SK-N-SH treated with all-trans-retinoic acid at 6 μM for 48 hours (cell line): Measurements from ENCODE around the gene VWA5B1.

Experiments
- ARNTL ChIP-seq: fragments of 450-650 bp; formaldehyde crosslinking; IDR thresholded peaks from 2 replicates; pipeline ENCODE4 v1.5.0; 2020; ENCODE audit warnings: low read depth, mild to moderate bottlenecking, moderate library complexity, borderline replicate concordance
- BACH2 ChIP-seq: fragments of 250-450 bp; sonication (Bioruptor Pico); IDR thresholded peaks from 2 replicates; pipeline ENCODE4 v1.9.0; 2021; ENCODE audit warnings: mild to moderate bottlenecking, borderline replicate concordance
- PPARA ChIP-seq: fragments of 250-450 bp; sonication (Bioruptor Pico); IDR thresholded peaks from 2 replicates; pipeline ENCODE4 v1.5.0; 2020; ENCODE audit warnings: mild to moderate bottlenecking, borderline replicate concordance
- RARB ChIP-seq: fragments of 250-450 bp; sonication (Bioruptor Pico); IDR thresholded peaks from 2 replicates; pipeline ENCODE4 v1.8.0; 2021; ENCODE audit warnings: mild to moderate bottlenecking, moderate library complexity
- ZC3H10 ChIP-seq: fragments of 250-450 bp; sonication (Bioruptor Pico); IDR thresholded peaks from 2 replicates; pipeline ENCODE4 v1.5.1; 2021; ENCODE audit warnings: mild to moderate bottlenecking, moderate library complexity
- ZFP30 ChIP-seq: fragments of 450-650 bp; formaldehyde crosslinking; IDR thresholded peaks from 2 replicates; pipeline ENCODE4 v1.5.0; 2022; ENCODE audit warnings: mild to moderate bottlenecking, moderate library complexity
- ZNF8 ChIP-seq: fragments of 450-650 bp; formaldehyde crosslinking; IDR thresholded peaks from 2 replicates; pipeline ENCODE4 v1.5.0; 2020; ENCODE audit warnings: mild to moderate bottlenecking, moderate library complexity
- TF ChIP-seq, protein P1 (sequence below): fragments of 250-450 bp; sonication (Bioruptor Pico); IDR thresholded peaks from 2 replicates; pipeline ENCODE4 v1.8.0; 2021; ENCODE audit warnings: low read depth, mild to moderate bottlenecking, moderate library complexity, borderline replicate concordance

GRCh38 chr1:20351911-20352701, 61.4 kb downstream of the VWA5B1 start:
- TF ChIP-seq RARB (CRISPR knock-in tag) (no peak), PPARA (CRISPR knock-in tag) (no peak), ARNTL (CRISPR knock-in tag) (no peak), ZC3H10 (CRISPR knock-in tag) (no peak), ZFP30 (CRISPR knock-in tag) (no peak), BACH2 (CRISPR knock-in tag) (no peak), ZNF8 (CRISPR knock-in tag) (no peak)
- TF ChIP-seq, protein P1, sequence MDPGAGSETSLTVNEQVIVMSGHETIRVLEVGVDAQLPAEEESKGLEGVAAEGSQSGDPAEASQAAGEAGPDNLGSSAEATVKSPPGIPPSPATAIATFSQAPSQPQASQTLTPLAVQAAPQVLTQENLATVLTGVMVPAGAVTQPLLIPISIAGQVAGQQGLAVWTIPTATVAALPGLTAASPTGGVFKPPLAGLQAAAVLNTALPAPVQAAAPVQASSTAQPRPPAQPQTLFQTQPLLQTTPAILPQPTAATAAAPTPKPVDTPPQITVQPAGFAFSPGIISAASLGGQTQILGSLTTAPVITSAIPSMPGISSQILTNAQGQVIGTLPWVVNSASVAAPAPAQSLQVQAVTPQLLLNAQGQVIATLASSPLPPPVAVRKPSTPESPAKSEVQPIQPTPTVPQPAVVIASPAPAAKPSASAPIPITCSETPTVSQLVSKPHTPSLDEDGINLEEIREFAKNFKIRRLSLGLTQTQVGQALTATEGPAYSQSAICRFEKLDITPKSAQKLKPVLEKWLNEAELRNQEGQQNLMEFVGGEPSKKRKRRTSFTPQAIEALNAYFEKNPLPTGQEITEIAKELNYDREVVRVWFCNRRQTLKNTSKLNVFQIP (CRISPR knock-in tag): no peak
